HL-60 (cell line): ENCODE data around the gene GPR107.

Experiments
- DNase-seq, 2 experiments: peaks; one replicate each; pipeline ENCODE4 v3.0.0-alpha.2; 2010 to 2020; ENCODE audit warnings: low read depth in 1 of 2, low spot score in 1 of 2
- H3K27ac ChIP-seq: fragments of 250-450 bp; sonication (Bioruptor Pico); replicated peaks from 2 replicates; pipeline ENCODE4 v1.5.1; 2020; ENCODE audit warnings: mild to moderate bottlenecking, moderate library complexity
- H3K27me3 ChIP-seq: fragments of 250-450 bp; sonication (Bioruptor Pico); 2 replicates; pipeline ENCODE4 v1.5.1; 2021; ENCODE audit warnings: mild to moderate bottlenecking, moderate library complexity; ENCODE audit not compliant: insufficient read depth, poor library complexity, severe bottlenecking
- H3K4me3 ChIP-seq: replicated peaks from 2 replicates; pipeline ENCODE4 v1.5.1; 2011; ENCODE audit warnings: mild to moderate bottlenecking, control low read depth, low read length; ENCODE audit not compliant: insufficient read depth
- GABPA ChIP-seq: IDR thresholded peaks from 2 replicates; pipeline ENCODE4 v1.6.1; 2012; ENCODE audit warnings: low read depth
- POLR2AphosphoS5 ChIP-seq: IDR thresholded peaks from 2 replicates; pipeline ENCODE4 v1.6.1; 2012; ENCODE audit warnings: low read depth
- REST ChIP-seq: IDR thresholded peaks from 2 replicates; pipeline ENCODE4 v1.6.1; 2012; ENCODE audit warnings: low read depth; ENCODE audit not compliant: insufficient replicate concordance
- SPI1 ChIP-seq: IDR thresholded peaks from 2 replicates; pipeline ENCODE4 v1.6.1; 2012; ENCODE audit warnings: low read depth, mild to moderate bottlenecking, borderline replicate concordance
- TF ChIP-seq, protein P1 (sequence below): IDR thresholded peaks from one replicate; pipeline ENCODE4 v1.5.1; 2011; ENCODE audit warnings: low read length, control low read depth, inconsistent platforms; ENCODE audit not compliant: insufficient read depth

The GPR107 gene

GRCh38 chr9:130126721-130127433, 73.2 kb downstream of the GPR107 start:
- H3K27me3 ChIP-seq, result no peaks in the 10 kb centered on the region
- H3K4me3 ChIP-seq, result no peak overlapping the region
- no peak for DNase-seq
- no peak overlapping the region for H3K27ac ChIP-seq
- TF ChIP-seq GABPA, result no peak
- no peak for TF ChIP-seq REST
- TF ChIP-seq, protein P1, sequence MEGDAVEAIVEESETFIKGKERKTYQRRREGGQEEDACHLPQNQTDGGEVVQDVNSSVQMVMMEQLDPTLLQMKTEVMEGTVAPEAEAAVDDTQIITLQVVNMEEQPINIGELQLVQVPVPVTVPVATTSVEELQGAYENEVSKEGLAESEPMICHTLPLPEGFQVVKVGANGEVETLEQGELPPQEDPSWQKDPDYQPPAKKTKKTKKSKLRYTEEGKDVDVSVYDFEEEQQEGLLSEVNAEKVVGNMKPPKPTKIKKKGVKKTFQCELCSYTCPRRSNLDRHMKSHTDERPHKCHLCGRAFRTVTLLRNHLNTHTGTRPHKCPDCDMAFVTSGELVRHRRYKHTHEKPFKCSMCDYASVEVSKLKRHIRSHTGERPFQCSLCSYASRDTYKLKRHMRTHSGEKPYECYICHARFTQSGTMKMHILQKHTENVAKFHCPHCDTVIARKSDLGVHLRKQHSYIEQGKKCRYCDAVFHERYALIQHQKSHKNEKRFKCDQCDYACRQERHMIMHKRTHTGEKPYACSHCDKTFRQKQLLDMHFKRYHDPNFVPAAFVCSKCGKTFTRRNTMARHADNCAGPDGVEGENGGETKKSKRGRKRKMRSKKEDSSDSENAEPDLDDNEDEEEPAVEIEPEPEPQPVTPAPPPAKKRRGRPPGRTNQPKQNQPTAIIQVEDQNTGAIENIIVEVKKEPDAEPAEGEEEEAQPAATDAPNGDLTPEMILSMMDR, result no peak
- TF ChIP-seq POLR2AphosphoS5, result no peak
- no peak for TF ChIP-seq SPI1

- DNase-seq, result peak; percentile 32 to 78
- Histone ChIP-seq H3K27ac (peak overlapping the region; percentile 64), H3K27me3 (no peaks in the 10 kb centered on the region), H3K4me3 (no peak overlapping the region)
- TF ChIP-seq SPI1 (peak; percentile 92), POLR2AphosphoS5 (no peak), GABPA (0 out of 2 replicates have a peak, but pooled peaks have one; percentile 11)
These were observed 74.5 kb downstream of the GPR107 start for GRCh38 chr9:130128251-130128650.

- DNase-seq, result peak; percentile 41 to 90
- peak overlapping the region; percentile 64 for H3K27ac ChIP-seq
- H3K4me3 ChIP-seq, result no peak overlapping the region
- TF ChIP-seq SPI1 (peak; percentile 67; the same call in 1 of the 2 replicates), POLR2AphosphoS5 (no peak), REST (no peak), GABPA (no peak)
- H3K27me3 ChIP-seq, result no peaks in the 10 kb centered on the region
These were observed 75.2 kb downstream of the GPR107 start for GRCh38 chr9:130128733-130129431.

- TF ChIP-seq POLR2AphosphoS5 (no peak), REST (no peak), SPI1 (no peak), GABPA (no peak)
- TF ChIP-seq, protein P1, result no peak
- no peak for DNase-seq
- Histone ChIP-seq H3K27ac (peak overlapping the region; percentile 64), H3K4me3 (no peak overlapping the region), H3K27me3 (no peaks in the 10 kb centered on the region)
These were observed 75.8 kb downstream of the GPR107 start for GRCh38 chr9:130129432-130130061.
